Parathyroid adenoma (tissue), 2 donors: Measurements from ENCODE around the gene VILL.

Experiments used
- H2AFZ ChIP-seq: fragments of 300-600 bp; sonication (generic); one replicate; pipeline ENCODE4 v1.7.0; 2017; ENCODE audit warnings: antibody characterized with exemption, mild to moderate bottlenecking
- H3K27ac ChIP-seq: fragments of 300-600 bp; sonication (generic); one replicate; pipeline ENCODE4 v1.7.0; 2017
- H3K27me3 ChIP-seq: fragments of 300-600 bp; sonication (generic); one replicate; pipeline ENCODE4 v1.7.0; 2017; ENCODE audit warnings: low read length; ENCODE audit not compliant: control insufficient read depth, insufficient read depth
- H3K36me3 ChIP-seq: fragments of 300-600 bp; sonication (generic); one replicate; pipeline ENCODE4 v1.7.0; 2017; ENCODE audit warnings: low read length; ENCODE audit not compliant: control insufficient read depth, insufficient read depth
- H3K4me1 ChIP-seq: fragments of 300-600 bp; sonication (generic); one replicate; pipeline ENCODE4 v1.7.0; 2017; ENCODE audit warnings: control low read depth
- H3K4me2 ChIP-seq: fragments of 300-600 bp; sonication (generic); one replicate; pipeline ENCODE4 v1.7.0; 2017; ENCODE audit warnings: low read length
- H3K4me3 ChIP-seq: fragments of 300-600 bp; sonication (generic); one replicate; pipeline ENCODE4 v1.7.0; 2017; ENCODE audit warnings: low read depth, low read length
- H3K79me2 ChIP-seq: fragments of 300-600 bp; sonication (generic); one replicate; pipeline ENCODE4 v1.7.0; 2017; ENCODE audit warnings: control low read depth
- H3K9ac ChIP-seq: fragments of 300-600 bp; sonication (generic); one replicate; pipeline ENCODE4 v1.7.0; 2017; ENCODE audit warnings: mild to moderate bottlenecking
- H3K9me3 ChIP-seq: fragments of 300-600 bp; sonication (generic); one replicate; pipeline ENCODE4 v1.7.0; 2017; ENCODE audit warnings: low read length; ENCODE audit not compliant: control insufficient read depth
- TF ChIP-seq, protein P1 (sequence below): fragments of 300-600 bp; sonication (generic); IDR thresholded peaks from one replicate; pipeline ENCODE4 v1.7.0; 2017; ENCODE audit warnings: antibody characterized with exemption, mild to moderate bottlenecking
- donor health status: primary hyperparathyroidism.

VILL gene

DNA sequence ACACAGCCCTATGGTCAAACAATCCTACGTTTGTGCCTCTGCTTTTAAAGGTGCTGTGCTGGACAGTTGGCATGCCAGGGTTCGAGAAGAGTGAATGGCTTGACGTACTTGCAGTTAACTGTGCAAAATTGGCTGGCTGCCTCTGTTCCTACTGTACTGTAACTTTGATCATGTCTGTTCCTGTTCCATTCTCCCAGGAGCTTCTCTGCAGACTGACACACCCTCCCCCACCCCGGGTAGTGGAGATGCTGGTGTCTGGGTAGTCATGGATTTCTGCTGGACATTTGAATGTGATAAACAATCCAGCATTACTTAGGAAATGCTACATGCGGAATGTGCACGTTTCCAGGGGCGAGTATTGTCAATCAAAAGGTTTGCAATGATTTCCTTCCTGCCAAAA, 6.5 kb upstream of the VILL start:
- H2AFZ ChIP-seq = no peak overlapping the region
- no peaks in the 10 kb centered on the region for H3K36me3 ChIP-seq
- H3K27ac ChIP-seq = no peak overlapping the region
- H3K27me3 ChIP-seq = no peaks in the 10 kb centered on the region
- no peak overlapping the region for H3K4me3 ChIP-seq
- no peak overlapping the region for H3K9ac ChIP-seq
- no peaks in the 10 kb centered on the region for H3K4me1 ChIP-seq
- TF ChIP-seq, protein P1, sequence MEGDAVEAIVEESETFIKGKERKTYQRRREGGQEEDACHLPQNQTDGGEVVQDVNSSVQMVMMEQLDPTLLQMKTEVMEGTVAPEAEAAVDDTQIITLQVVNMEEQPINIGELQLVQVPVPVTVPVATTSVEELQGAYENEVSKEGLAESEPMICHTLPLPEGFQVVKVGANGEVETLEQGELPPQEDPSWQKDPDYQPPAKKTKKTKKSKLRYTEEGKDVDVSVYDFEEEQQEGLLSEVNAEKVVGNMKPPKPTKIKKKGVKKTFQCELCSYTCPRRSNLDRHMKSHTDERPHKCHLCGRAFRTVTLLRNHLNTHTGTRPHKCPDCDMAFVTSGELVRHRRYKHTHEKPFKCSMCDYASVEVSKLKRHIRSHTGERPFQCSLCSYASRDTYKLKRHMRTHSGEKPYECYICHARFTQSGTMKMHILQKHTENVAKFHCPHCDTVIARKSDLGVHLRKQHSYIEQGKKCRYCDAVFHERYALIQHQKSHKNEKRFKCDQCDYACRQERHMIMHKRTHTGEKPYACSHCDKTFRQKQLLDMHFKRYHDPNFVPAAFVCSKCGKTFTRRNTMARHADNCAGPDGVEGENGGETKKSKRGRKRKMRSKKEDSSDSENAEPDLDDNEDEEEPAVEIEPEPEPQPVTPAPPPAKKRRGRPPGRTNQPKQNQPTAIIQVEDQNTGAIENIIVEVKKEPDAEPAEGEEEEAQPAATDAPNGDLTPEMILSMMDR = no peak
- no peaks in the 10 kb centered on the region for H3K79me2 ChIP-seq
- H3K9me3 ChIP-seq = no peaks in the 10 kb centered on the region
- H3K4me2 ChIP-seq = no peak overlapping the region

DNA sequence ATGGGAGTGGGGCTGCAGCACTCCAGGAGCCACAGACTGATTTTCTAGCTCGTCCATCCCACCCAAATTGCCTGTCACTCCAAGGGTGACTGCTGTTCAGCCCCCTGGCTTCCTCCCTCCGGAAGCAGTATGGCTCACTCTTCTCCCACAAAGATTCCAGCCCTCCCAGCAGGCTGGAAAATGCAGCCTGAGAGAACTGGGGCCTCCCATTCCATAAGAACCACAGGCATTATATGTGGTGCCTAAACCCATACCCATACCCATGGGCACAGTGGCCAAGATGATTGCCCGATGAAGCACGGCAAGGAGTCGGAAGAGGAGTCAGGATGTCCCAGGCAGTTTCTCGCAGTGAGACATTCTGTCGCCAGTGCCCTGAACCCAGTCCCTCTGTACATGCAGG, 6.0 kb upstream of the VILL start:
- no peaks in the 10 kb centered on the region for H3K4me1 ChIP-seq
- H3K9ac ChIP-seq = no peak overlapping the region
- H3K4me2 ChIP-seq = no peak overlapping the region
- no peak overlapping the region for H3K4me3 ChIP-seq
- no peaks in the 10 kb centered on the region for H3K9me3 ChIP-seq
- no peaks in the 10 kb centered on the region for H3K79me2 ChIP-seq
- H3K27me3 ChIP-seq = no peaks in the 10 kb centered on the region
- H3K36me3 ChIP-seq = no peaks in the 10 kb centered on the region
- TF ChIP-seq, protein P1 = no peak
- no peak overlapping the region for H3K27ac ChIP-seq
- H2AFZ ChIP-seq = no peak overlapping the region

DNA sequence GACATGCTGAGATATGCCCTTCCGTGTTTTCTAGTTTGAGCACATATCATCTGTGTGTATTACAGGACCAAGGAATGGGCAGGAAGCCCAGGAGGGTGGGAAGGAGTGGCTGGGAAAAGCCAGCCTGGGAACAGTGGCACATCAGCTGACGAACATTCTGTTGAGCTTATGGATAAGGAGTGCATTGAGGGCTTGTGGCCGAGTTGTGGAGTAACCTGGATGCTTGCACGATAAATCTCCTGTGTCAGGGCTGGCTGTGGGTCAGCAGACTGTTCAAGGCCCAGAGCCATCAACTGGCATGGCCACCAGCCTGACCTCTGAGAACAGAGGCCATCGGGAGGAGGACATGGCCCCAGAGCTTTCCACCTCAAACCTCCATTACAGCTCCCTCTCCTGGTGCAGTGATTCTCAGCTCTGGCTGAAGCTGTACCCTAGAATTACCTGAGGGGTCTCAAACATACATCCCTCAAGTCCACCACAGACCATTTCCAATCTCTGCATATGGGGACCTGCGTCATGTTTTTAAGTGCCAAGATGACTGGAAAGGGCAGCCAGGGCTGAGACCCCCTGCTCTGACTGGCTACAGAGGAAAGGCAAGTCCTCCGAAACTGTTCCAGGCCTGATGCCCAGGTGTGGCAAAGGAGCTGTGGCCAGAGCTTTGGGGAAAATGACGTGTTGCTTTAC, 4.8 kb upstream of the VILL start:
- no peak overlapping the region for H2AFZ ChIP-seq
- H3K9ac ChIP-seq = no peak overlapping the region
- H3K36me3 ChIP-seq = no peaks in the 10 kb centered on the region
- no peaks in the 10 kb centered on the region for H3K9me3 ChIP-seq
- no peaks in the 10 kb centered on the region for H3K4me1 ChIP-seq
- H3K79me2 ChIP-seq = no peaks in the 10 kb centered on the region
- no peak overlapping the region for H3K4me3 ChIP-seq
- H3K4me2 ChIP-seq = no peak overlapping the region
- no peak overlapping the region for H3K27ac ChIP-seq
- TF ChIP-seq, protein P1 = no peak
- H3K27me3 ChIP-seq = no peaks in the 10 kb centered on the region

DNA sequence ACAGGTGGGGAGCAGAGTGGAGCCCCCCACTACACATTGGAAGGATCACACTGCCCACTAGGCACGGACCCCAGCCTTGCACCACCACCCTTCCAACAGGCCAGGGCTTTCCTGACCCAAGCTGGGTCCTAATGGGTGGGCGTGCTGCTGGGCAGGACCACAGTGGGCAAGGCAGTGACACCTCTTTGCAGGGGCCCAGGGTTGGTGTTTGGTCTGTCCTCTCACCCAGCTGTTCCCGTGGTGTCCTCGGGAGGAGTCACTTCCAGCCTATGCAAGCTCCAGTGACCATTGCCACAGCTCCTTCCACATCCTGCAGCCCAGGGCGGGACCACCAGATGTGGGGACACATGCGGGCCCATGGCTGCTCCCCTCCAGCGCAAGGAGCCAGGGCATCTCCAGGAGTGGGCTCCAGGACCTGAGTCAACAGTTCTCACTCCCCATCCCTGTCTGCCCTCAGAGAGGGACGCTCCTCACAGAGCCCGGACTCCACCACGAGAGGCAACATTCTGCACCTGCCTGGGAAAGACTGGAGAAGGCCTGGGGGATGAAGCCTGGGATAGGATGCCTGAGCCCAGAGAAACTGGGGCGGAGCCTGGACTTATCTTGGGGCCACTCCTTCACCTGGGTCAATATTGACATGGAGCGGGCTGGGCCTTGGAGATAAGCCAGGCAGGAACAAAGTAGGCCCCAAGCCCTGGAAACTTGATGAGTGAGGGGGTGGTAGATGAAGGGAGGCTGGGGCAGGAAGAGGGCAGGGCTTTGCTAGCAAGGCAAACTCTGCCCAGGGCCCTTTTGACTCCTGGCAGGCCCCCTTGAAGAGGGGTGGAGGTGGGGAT, 3.9 kb upstream of the VILL start:
- H3K4me2 ChIP-seq = no peak overlapping the region
- TF ChIP-seq, protein P1 = no peak
- H3K27ac ChIP-seq = no peak overlapping the region
- H3K27me3 ChIP-seq = no peaks in the 10 kb centered on the region
- no peak overlapping the region for H2AFZ ChIP-seq
- H3K79me2 ChIP-seq = no peaks in the 10 kb centered on the region
- no peaks in the 10 kb centered on the region for H3K36me3 ChIP-seq
- no peaks in the 10 kb centered on the region for H3K9me3 ChIP-seq
- no peak overlapping the region for H3K9ac ChIP-seq
- no peak overlapping the region for H3K4me3 ChIP-seq
- no peaks in the 10 kb centered on the region for H3K4me1 ChIP-seq
